KMS-11 (cell line): ENCODE data around the gene GYS1.

Source experiments
- H2AFZ ChIP-seq: fragments of 200-600 bp; sonication (generic); 2 replicates; pipeline ENCODE4 v1.6.1; 2016; ENCODE audit warnings: antibody characterized with exemption, mixed run types, low read depth
- H3K27ac ChIP-seq: fragments of 200-600 bp; sonication (generic); 2 replicates; pipeline ENCODE4 v1.6.1; 2016; ENCODE audit warnings: mild to moderate bottlenecking, mixed run types
- H3K27me3 ChIP-seq: fragments of 200-600 bp; sonication (generic); 2 replicates; pipeline ENCODE4 v1.6.1; 2017; ENCODE audit warnings: mild to moderate bottlenecking, low read depth, mixed run types, moderate library complexity; ENCODE audit not compliant: insufficient read depth
- H3K36me3 ChIP-seq: fragments of 200-600 bp; sonication (generic); 2 replicates; pipeline ENCODE4 v1.6.1; 2017; ENCODE audit warnings: mild to moderate bottlenecking, mixed run types; ENCODE audit not compliant: insufficient read depth
- H3K4me1 ChIP-seq: fragments of 200-600 bp; sonication (generic); 2 replicates; pipeline ENCODE4 v1.6.1; 2016; ENCODE audit warnings: mild to moderate bottlenecking, low read depth, mixed run types; ENCODE audit not compliant: poor library complexity, severe bottlenecking
- H3K4me2 ChIP-seq: fragments of 200-600 bp; sonication (generic); 2 replicates; pipeline ENCODE4 v1.7.0; 2016; ENCODE audit warnings: mild to moderate bottlenecking, mixed run types
- H3K4me3 ChIP-seq: fragments of 200-600 bp; sonication (generic); IDR thresholded peaks from 2 replicates; pipeline ENCODE4 v1.6.1; 2017; ENCODE audit warnings: low read depth, low read length, mixed read lengths; ENCODE audit not compliant: insufficient read depth
- H3K79me2 ChIP-seq: fragments of 200-600 bp; sonication (generic); 2 replicates; pipeline ENCODE4 v1.6.1; 2016; ENCODE audit warnings: low read depth, mixed run types; ENCODE audit not compliant: insufficient read depth
- H3K9ac ChIP-seq: fragments of 200-600 bp; sonication (generic); 2 replicates; pipeline ENCODE4 v1.6.1; 2016; ENCODE audit warnings: mild to moderate bottlenecking, mixed run types
- H4K20me1 ChIP-seq: fragments of 200-600 bp; sonication (generic); 2 replicates; pipeline ENCODE4 v1.6.1; 2016; ENCODE audit warnings: mild to moderate bottlenecking, mixed run types; ENCODE audit not compliant: insufficient read depth
- CTCF ChIP-seq: fragments of 200-600 bp; sonication (generic); conservative IDR thresholded peaks from 2 replicates; pipeline ENCODE4 v1.6.1; 2017; ENCODE audit warnings: low read depth, mild to moderate bottlenecking, antibody characterized with exemption, low read length, moderate library complexity, mixed read lengths

The GYS1 gene

GRCh38 chr19:48988286-48988685 lies 4.8 kb downstream of the GYS1 start:
- no peak for TF ChIP-seq CTCF

GRCh38 chr19:48987323-48987722 lies 5.8 kb downstream of the GYS1 start:
- no peak overlapping the region for H2AFZ ChIP-seq
- TF ChIP-seq CTCF, result no peak
- H3K27me3 ChIP-seq, result no peaks in the 10 kb centered on the region
- peaks cover 5% of the 10 kb centered on the region for H3K4me1 ChIP-seq
- no peaks in the 10 kb centered on the region for H3K36me3 ChIP-seq
- H3K9ac ChIP-seq, result no peak overlapping the region
- H3K4me2 ChIP-seq, result no peak overlapping the region
- H3K4me3 ChIP-seq, result no peak overlapping the region
- no peaks in the 10 kb centered on the region for H4K20me1 ChIP-seq
- peaks cover 14% of the 10 kb centered on the region; the same call in 1 of the 2 replicates for H3K79me2 ChIP-seq
- no peak overlapping the region for H3K27ac ChIP-seq

More at GRCh38 chr19:48988286-48988685, 4.8 kb downstream of the GYS1 start:
- H3K36me3 ChIP-seq, result no peaks in the 10 kb centered on the region
- peaks cover 21% of the 10 kb centered on the region; the same call in 1 of the 2 replicates for H3K79me2 ChIP-seq
- H3K27me3 ChIP-seq, result no peaks in the 10 kb centered on the region
- no peak overlapping the region for H3K4me3 ChIP-seq
- H3K4me1 ChIP-seq, result peaks cover 5% of the 10 kb centered on the region
- H2AFZ ChIP-seq, result no peak overlapping the region
- no peak overlapping the region for H3K9ac ChIP-seq
- no peaks in the 10 kb centered on the region for H4K20me1 ChIP-seq
- H3K27ac ChIP-seq, result no peak overlapping the region
- no peak overlapping the region for H3K4me2 ChIP-seq

GRCh38 chr19:48986211-48986610 lies 6.9 kb downstream of the GYS1 start:
- Histone ChIP-seq H3K36me3 (no peaks in the 10 kb centered on the region), H3K4me1 (no peaks in the 10 kb centered on the region), H3K9ac (no peak overlapping the region), H3K4me3 (no peak overlapping the region), H3K4me2 (no peak overlapping the region), H3K27ac (no peak overlapping the region), H4K20me1 (no peaks in the 10 kb centered on the region), H3K27me3 (no peaks in the 10 kb centered on the region), H2AFZ (no peak overlapping the region), H3K79me2 (0 out of 2 replicates have a peak, but pooled peaks cover 3% of the 10 kb centered on the region)
- no peak for TF ChIP-seq CTCF

- Histone ChIP-seq H3K4me1 (no peaks in the 10 kb centered on the region), H3K79me2 (no peaks in the 10 kb centered on the region), H3K9ac (no peak overlapping the region), H2AFZ (no peak overlapping the region), H3K4me3 (no peak overlapping the region), H3K4me2 (no peak overlapping the region), H3K36me3 (no peaks in the 10 kb centered on the region), H3K27ac (no peak overlapping the region), H3K27me3 (no peaks in the 10 kb centered on the region), H4K20me1 (no peaks in the 10 kb centered on the region)
- TF ChIP-seq CTCF, result no peak
Measured at GRCh38 chr19:48985711-48986110, 7.4 kb downstream of the GYS1 start.
